ENCODE results near the gene PTGS1. TPM values are rescaled to one million over a fixed set of nuclear protein-coding genes. Genes with fewer than 3 reads are reported as not detected.
A peak's percentile ranks its signal among the peaks of the same experiment; 100 is the strongest.

The PTGS1 gene
- total and polyA plus RNA-seq, 9 of the 15 experiments (the other 6 are each of a cell fraction or from before 2014, with no cell fraction given): 3.4 to 12.9 (median 5.3) TPM

DNA sequence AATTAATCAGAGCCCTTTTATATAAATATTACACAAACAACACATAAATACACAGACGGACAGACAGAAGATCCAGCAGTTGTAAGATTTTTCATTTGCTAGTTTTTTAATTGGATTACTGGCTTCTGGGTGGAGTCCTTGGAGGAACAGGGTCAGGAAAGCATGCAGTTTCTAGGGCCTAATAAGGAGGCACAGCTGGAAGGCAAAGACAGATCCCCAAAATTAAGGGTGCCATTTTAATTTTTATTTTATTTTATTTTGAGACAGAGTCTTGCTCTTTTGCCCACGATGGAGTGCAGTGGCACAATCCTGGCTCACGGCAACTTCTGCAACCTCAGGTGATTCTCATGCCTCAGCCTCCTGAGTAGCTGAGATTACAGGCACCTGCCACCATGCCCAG is 49.5 kb downstream of the PTGS1 start:
- no TSS peak for BruUV-seq (replicated peaks)

More for the DNA sequence above, 49.5 kb downstream of the PTGS1 start:
- Histone ChIP-seq H3K9ac (ENCODE audit: insufficient read depth in 1 of 2, low read depth in 2 of 2, low read length in 2 of 2) (no peak overlapping the region), H3K79me2 (ENCODE audit: control insufficient read depth, insufficient read depth, low read length) (no peaks in the 10 kb centered on the region), H3K4me3 (no peak overlapping the region), H3K9me3 (replicated peaks; ENCODE audit: control insufficient read depth, insufficient read depth, low read depth, low read length) (no peaks in the 10 kb centered on the region; the same call in 1 of the 2 replicates), H3K9me1 (ENCODE audit: control insufficient read depth, insufficient read depth, low read length) (no peaks in the 10 kb centered on the region), H3K4me2 (ENCODE audit: insufficient read depth, low read length) (no peak overlapping the region), H2AFZ (ENCODE audit: low read depth, low read length) (no peak overlapping the region), H3K27me3 (ENCODE audit: control insufficient read depth in 2 of 2, insufficient read depth in 2 of 2, low read length in 2 of 2) (no peaks in the 10 kb centered on the region), H3K36me3 (ENCODE audit: control insufficient read depth, insufficient read depth, low read length) (no peaks in the 10 kb centered on the region), H3K27ac (ENCODE audit: extremely low read depth, low read depth, low read length) (no peak overlapping the region), H4K20me1 (replicated peaks; ENCODE audit: control insufficient read depth, insufficient read depth, low read length) (no peaks in the 10 kb centered on the region), H3K4me1 (replicated peaks in 1 of 2; ENCODE audit: control insufficient read depth in 2 of 2, insufficient read depth in 2 of 2, low read length in 2 of 2) (no peaks in the 10 kb centered on the region)
- FAIRE-seq (no peak), DNase-seq (ENCODE audit: extremely low read depth in 1 of 4, low spot score in 3 of 4) (no peak), ATAC-seq (no peak)
- WGBS (ENCODE audit: insufficient coverage, low coverage, missing lambda C conversion rate): 4% methylated on average over 3 of the region's 3 CpGs
- peak; percentile 90 for TF ChIP-seq ZFP36 (IDR thresholded peaks at IDR 0.05; ENCODE audit: low read depth, low read length, partially characterized antibody)
- peak; percentile 70; the same call in 1 of the 2 replicates for TF ChIP-seq TRIM28 (IDR thresholded peaks at IDR 0.05)
- peak; percentile 60; the same call in 1 of the 2 replicates for TF ChIP-seq CBX5 (IDR thresholded peaks at IDR 0.05; ENCODE audit: borderline replicate concordance, low read depth)
- TF ChIP-seq, protein P1, sequence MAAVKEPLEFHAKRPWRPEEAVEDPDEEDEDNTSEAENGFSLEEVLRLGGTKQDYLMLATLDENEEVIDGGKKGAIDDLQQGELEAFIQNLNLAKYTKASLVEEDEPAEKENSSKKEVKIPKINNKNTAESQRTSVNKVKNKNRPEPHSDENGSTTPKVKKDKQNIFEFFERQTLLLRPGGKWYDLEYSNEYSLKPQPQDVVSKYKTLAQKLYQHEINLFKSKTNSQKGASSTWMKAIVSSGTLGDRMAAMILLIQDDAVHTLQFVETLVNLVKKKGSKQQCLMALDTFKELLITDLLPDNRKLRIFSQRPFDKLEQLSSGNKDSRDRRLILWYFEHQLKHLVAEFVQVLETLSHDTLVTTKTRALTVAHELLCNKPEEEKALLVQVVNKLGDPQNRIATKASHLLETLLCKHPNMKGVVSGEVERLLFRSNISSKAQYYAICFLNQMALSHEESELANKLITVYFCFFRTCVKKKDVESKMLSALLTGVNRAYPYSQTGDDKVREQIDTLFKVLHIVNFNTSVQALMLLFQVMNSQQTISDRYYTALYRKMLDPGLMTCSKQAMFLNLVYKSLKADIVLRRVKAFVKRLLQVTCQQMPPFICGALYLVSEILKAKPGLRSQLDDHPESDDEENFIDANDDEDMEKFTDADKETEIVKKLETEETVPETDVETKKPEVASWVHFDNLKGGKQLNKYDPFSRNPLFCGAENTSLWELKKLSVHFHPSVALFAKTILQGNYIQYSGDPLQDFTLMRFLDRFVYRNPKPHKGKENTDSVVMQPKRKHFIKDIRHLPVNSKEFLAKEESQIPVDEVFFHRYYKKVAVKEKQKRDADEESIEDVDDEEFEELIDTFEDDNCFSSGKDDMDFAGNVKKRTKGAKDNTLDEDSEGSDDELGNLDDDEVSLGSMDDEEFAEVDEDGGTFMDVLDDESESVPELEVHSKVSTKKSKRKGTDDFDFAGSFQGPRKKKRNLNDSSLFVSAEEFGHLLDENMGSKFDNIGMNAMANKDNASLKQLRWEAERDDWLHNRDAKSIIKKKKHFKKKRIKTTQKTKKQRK (IDR thresholded peaks at IDR 0.05; ENCODE audit: borderline replicate concordance, low read depth, low read length): peak; percentile 52; the same call in 1 of the 2 replicates
- TF ChIP-seq POLR3G (IDR thresholded peaks at IDR 0.05; ENCODE audit: extremely low read depth, insufficient read length, insufficient replicate concordance): no peak
- 0 out of 2 replicates have a peak, but pooled peaks have one; percentile 41 for TF ChIP-seq CBX1 (IDR thresholded peaks at IDR 0.05; ENCODE audit: low read depth)
- 0 out of 3 replicates have a peak, but pooled peaks of 1 of the 2 experiments have one; percentile 22 for TF ChIP-seq CBX3 (IDR thresholded peaks at IDR 0.05; ENCODE audit: borderline replicate concordance in 1 of 2, low read length in 2 of 2)
- TF ChIP-seq ZNF277 (CRISPR knock-in tag; IDR thresholded peaks at IDR 0.05; ENCODE audit: borderline replicate concordance): no peak
- no peak for TF ChIP-seq NFATC3 (IDR thresholded peaks at IDR 0.05)
- peak; percentile 29; the same call in 1 of the 2 replicates for TF ChIP-seq ZNF445 (CRISPR knock-in tag; IDR thresholded peaks at IDR 0.05; ENCODE audit: low read depth)
- TF ChIP-seq ZNF76 (CRISPR knock-in tag; IDR thresholded peaks at IDR 0.05; ENCODE audit: borderline replicate concordance): no peak
- TF ChIP-seq HBP1 (CRISPR knock-in tag; IDR thresholded peaks at IDR 0.05): no peak
- intact Hi-C loops (cut with micrococcal nuclease): no loop called here
- in situ Hi-C loops (cut with MboI): no loop called here
- CTCF ChIA-PET (ENCODE audit: low intra/inter-chr PET ratio): no interaction called here
- POLR2A ChIA-PET: no interaction called here
